Activated naive CD4-positive, alpha-beta T cell treated with anti-CD3 and anti-CD28 coated beads, Interleukin-2, amount 50 U/mL, for 24 hours (primary cell): ENCODE results near the gene SIX4.

Experiments used
- H3K27ac Mint-ChIP-seq: one replicate; pipeline ENCODE4 v1.8.0; 2021; ENCODE audit warnings: mild to moderate bottlenecking, mixed read lengths
- H3K27me3 Mint-ChIP-seq: one replicate; pipeline ENCODE4 v1.8.0; 2021; ENCODE audit warnings: mixed read lengths
- H3K36me3 Mint-ChIP-seq: one replicate; pipeline ENCODE4 v1.8.0; 2021; ENCODE audit warnings: mixed read lengths
- H3K4me1 Mint-ChIP-seq: one replicate; pipeline ENCODE4 v1.8.0; 2021; ENCODE audit warnings: mixed read lengths
- H3K4me3 Mint-ChIP-seq: one replicate; pipeline ENCODE4 v1.8.0; 2021; ENCODE audit warnings: mild to moderate bottlenecking, mixed read lengths
- H3K9me3 Mint-ChIP-seq: one replicate; pipeline ENCODE4 v1.8.0; 2021; ENCODE audit warnings: mixed read lengths

Gene SIX4

GRCh38 chr14:60723907-60724618 lies at the start of gene SIX4:
Gene SIX4, minus strand, starts transcription at chr14:60724351. Its CDS starts 277 bp downstream, at chr14:60724074.
- Mint-ChIP-seq H3K36me3 (no peaks in the 10 kb centered on the region), H3K9me3 (no peaks in the 10 kb centered on the region), H3K4me1 (peaks cover 18% of the 10 kb centered on the region), H3K4me3 (peak within 1 kb of the TSS; percentile 89), H3K27ac (peak within 1 kb of the TSS; percentile 70), H3K27me3 (peaks cover 55% of the 10 kb centered on the region)

DNA sequence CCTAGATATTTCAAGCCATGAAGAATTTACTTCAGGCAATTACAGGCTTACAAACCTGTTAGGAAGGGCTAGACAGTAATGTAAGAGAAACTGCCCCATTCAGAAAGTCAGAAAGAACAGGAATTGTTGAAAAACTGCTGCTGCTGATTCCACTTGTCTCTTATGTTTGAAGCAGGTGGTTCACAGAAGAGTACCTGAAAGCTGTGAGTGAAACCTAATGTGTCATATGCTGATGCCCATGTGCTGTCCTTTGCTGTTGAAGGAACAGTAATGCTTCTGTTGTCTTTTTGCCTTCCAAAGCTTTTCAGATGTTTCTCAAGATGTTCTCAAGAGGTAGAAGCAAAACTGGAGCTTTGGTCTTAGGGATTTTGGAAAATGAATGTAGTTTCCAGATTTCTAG lies 49.4 kb upstream of the SIX4 start:
- no peaks in the 10 kb centered on the region for H3K9me3 Mint-ChIP-seq
- no peaks in the 10 kb centered on the region for H3K27me3 Mint-ChIP-seq
- H3K4me1 Mint-ChIP-seq = peaks cover 16% of the 10 kb centered on the region
- no peak overlapping the region for H3K27ac Mint-ChIP-seq
- H3K36me3 Mint-ChIP-seq = peaks cover 4% of the 10 kb centered on the region
- H3K4me3 Mint-ChIP-seq = no peak overlapping the region

DNA sequence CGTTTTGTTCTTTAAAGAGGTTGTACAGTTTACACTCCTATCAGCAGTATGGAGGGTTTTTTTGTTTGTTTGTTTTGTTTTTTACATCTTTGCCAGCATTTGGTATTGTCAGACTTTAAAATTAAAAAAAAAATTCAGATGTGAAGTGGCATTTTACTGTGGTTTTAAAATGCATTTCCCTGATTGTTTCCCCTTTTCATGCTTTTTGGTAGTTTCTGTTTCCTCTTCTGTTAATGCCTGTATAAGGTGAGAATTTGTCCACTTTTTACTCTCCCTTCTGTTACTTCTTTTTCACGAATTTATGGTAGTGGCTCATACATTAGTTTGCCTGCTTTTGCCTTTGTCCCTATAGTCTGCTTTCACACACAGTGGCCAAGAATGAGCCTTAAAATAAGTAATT lies 47.0 kb upstream of the SIX4 start:
- Mint-ChIP-seq H3K4me1 (peaks cover 19% of the 10 kb centered on the region), H3K9me3 (no peaks in the 10 kb centered on the region), H3K4me3 (no peak overlapping the region), H3K27ac (no peak overlapping the region), H3K27me3 (no peaks in the 10 kb centered on the region), H3K36me3 (peaks cover 10% of the 10 kb centered on the region)

GRCh38 chr14:60768602-60769001 lies 44.5 kb upstream of the SIX4 start:
- Mint-ChIP-seq H3K4me1 (peaks cover 24% of the 10 kb centered on the region), H3K27ac (no peak overlapping the region), H3K9me3 (no peaks in the 10 kb centered on the region), H3K27me3 (no peaks in the 10 kb centered on the region), H3K36me3 (peaks cover 14% of the 10 kb centered on the region), H3K4me3 (no peak overlapping the region)

DNA sequence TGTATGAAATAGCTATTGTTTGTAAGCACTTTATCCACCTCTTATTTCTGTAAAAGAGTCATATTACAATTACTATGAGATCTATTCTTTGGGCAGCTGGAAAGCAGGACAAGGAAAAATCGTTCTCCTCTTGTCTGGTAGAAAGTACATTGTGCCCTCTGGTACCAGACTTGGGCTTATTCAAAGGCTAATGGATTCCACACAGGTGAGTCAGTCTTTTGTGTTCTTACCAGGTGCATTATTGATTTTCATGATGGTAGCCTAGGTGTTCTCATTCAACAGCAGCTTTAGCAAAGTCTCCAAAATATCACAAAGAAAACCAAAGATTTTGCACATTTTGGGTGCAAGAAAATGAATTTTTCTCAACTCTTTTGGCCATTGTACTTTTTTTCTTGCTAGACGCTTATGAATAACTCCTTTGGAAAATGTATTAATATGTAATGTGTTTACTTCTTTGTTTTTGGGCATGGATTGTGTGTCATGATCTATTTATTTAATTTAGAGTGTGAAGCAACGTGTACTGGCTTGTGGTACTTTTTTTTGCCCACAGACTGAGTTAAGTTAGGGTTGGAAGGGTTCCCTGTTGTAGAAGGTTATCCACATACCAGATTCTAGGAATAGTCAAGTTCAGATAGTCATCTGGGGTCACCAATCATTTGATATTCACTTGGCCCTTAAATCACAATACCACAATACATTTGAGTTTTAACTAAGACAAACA lies 36.7 kb upstream of the SIX4 start:
- no peak overlapping the region for H3K4me3 Mint-ChIP-seq
- H3K9me3 Mint-ChIP-seq = no peaks in the 10 kb centered on the region
- H3K27me3 Mint-ChIP-seq = no peaks in the 10 kb centered on the region

GRCh38 chr14:60760209-60760608 lies 36.1 kb upstream of the SIX4 start:
- H3K36me3 Mint-ChIP-seq = peaks cover 4% of the 10 kb centered on the region
- H3K9me3 Mint-ChIP-seq = no peaks in the 10 kb centered on the region
- no peaks in the 10 kb centered on the region for H3K27me3 Mint-ChIP-seq
- H3K4me1 Mint-ChIP-seq = peaks cover 45% of the 10 kb centered on the region
- no peak overlapping the region for H3K27ac Mint-ChIP-seq
- no peak overlapping the region for H3K4me3 Mint-ChIP-seq

More for the DNA sequence above, 36.7 kb upstream of the SIX4 start:
- Mint-ChIP-seq H3K4me1 (peaks cover 41% of the 10 kb centered on the region), H3K36me3 (peaks cover 4% of the 10 kb centered on the region), H3K27ac (no peak overlapping the region)

DNA sequence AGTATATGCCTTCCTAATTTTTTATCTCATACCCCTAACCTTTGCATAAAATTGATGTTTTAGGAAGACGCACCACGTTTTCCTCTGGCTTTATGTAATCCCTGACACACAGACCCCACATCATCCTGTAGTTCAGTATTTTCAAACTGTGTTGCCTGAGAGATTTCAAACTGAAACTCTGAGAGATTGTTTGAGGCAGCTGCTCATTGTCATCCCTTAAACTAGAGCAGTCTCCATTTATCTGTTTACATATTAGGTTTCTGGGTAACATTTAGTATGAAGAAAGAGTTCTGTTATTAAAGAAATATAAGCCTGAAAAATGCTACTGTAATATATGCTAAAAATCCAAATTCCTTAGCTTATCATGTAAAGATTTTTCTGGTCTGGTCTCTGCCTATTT lies 34.7 kb upstream of the SIX4 start:
- no peak overlapping the region for H3K4me3 Mint-ChIP-seq
- H3K27me3 Mint-ChIP-seq = no peaks in the 10 kb centered on the region
- H3K9me3 Mint-ChIP-seq = no peaks in the 10 kb centered on the region
- H3K27ac Mint-ChIP-seq = no peak overlapping the region
- H3K4me1 Mint-ChIP-seq = peaks cover 45% of the 10 kb centered on the region
- H3K36me3 Mint-ChIP-seq = no peaks in the 10 kb centered on the region

- Mint-ChIP-seq H3K4me1 (peaks cover 56% of the 10 kb centered on the region), H3K27ac (no peak overlapping the region), H3K36me3 (no peaks in the 10 kb centered on the region), H3K4me3 (no peak overlapping the region), H3K27me3 (no peaks in the 10 kb centered on the region), H3K9me3 (no peaks in the 10 kb centered on the region)
Measured at GRCh38 chr14:60757567-60758002, 33.4 kb upstream of the SIX4 start.

GRCh38 chr14:60756847-60757246 lies 32.7 kb upstream of the SIX4 start:
- no peaks in the 10 kb centered on the region for H3K36me3 Mint-ChIP-seq
- peaks cover 56% of the 10 kb centered on the region for H3K4me1 Mint-ChIP-seq
- no peak overlapping the region for H3K4me3 Mint-ChIP-seq
- H3K27me3 Mint-ChIP-seq = no peaks in the 10 kb centered on the region
- H3K27ac Mint-ChIP-seq = no peak overlapping the region
- H3K9me3 Mint-ChIP-seq = no peaks in the 10 kb centered on the region

- Mint-ChIP-seq H3K9me3 (no peaks in the 10 kb centered on the region), H3K36me3 (no peaks in the 10 kb centered on the region), H3K4me1 (peaks cover 45% of the 10 kb centered on the region), H3K27me3 (no peaks in the 10 kb centered on the region), H3K27ac (peak overlapping the region; percentile 80), H3K4me3 (peak overlapping the region; percentile 31)
Measured at GRCh38 chr14:60753264-60754119, 29.3 kb upstream of the SIX4 start.

GRCh38 chr14:60744566-60744965 lies 20.4 kb upstream of the SIX4 start:
- no peaks in the 10 kb centered on the region for H3K9me3 Mint-ChIP-seq
- H3K4me3 Mint-ChIP-seq = no peak overlapping the region
- no peaks in the 10 kb centered on the region for H3K27me3 Mint-ChIP-seq
- H3K4me1 Mint-ChIP-seq = peaks cover 20% of the 10 kb centered on the region
- H3K36me3 Mint-ChIP-seq = peaks cover 12% of the 10 kb centered on the region
- H3K27ac Mint-ChIP-seq = no peak overlapping the region

GRCh38 chr14:60738843-60739508 lies 14.8 kb upstream of the SIX4 start:
- H3K27me3 Mint-ChIP-seq = no peaks in the 10 kb centered on the region
- H3K4me1 Mint-ChIP-seq = peaks cover 47% of the 10 kb centered on the region
- no peaks in the 10 kb centered on the region for H3K9me3 Mint-ChIP-seq
- no peak overlapping the region for H3K27ac Mint-ChIP-seq
- H3K36me3 Mint-ChIP-seq = peaks cover 12% of the 10 kb centered on the region
- H3K4me3 Mint-ChIP-seq = no peak overlapping the region

- H3K27ac Mint-ChIP-seq = no peak overlapping the region
- no peak overlapping the region for H3K4me3 Mint-ChIP-seq
- H3K4me1 Mint-ChIP-seq = peaks cover 43% of the 10 kb centered on the region
Measured at GRCh38 chr14:60736494-60736893, 12.3 kb upstream of the SIX4 start.

GRCh38 chr14:60735416-60735815 lies 11.3 kb upstream of the SIX4 start:
- no peaks in the 10 kb centered on the region for H3K9me3 Mint-ChIP-seq
- peak overlapping the region; percentile 100 for H3K4me3 Mint-ChIP-seq
- H3K36me3 Mint-ChIP-seq = peaks cover 3% of the 10 kb centered on the region
- H3K27me3 Mint-ChIP-seq = peaks cover 6% of the 10 kb centered on the region
- peaks cover 43% of the 10 kb centered on the region for H3K4me1 Mint-ChIP-seq
- H3K27ac Mint-ChIP-seq = no peak overlapping the region

More at GRCh38 chr14:60736494-60736893, 12.3 kb upstream of the SIX4 start:
- no peaks in the 10 kb centered on the region for H3K9me3 Mint-ChIP-seq
- H3K27me3 Mint-ChIP-seq = no peaks in the 10 kb centered on the region
- peaks cover 3% of the 10 kb centered on the region for H3K36me3 Mint-ChIP-seq
